ENCODE results near the gene CLCN7. TPM values are rescaled to one million over a fixed set of nuclear protein-coding genes. Genes with fewer than 3 reads are reported as not detected.

The CLCN7 gene
- total and polyA plus RNA-seq, 2 of the 13 experiments (the other 11 are each of a cell fraction or from before 2014, with no cell fraction given) = 24.6 to 25.1 TPM

DNA sequence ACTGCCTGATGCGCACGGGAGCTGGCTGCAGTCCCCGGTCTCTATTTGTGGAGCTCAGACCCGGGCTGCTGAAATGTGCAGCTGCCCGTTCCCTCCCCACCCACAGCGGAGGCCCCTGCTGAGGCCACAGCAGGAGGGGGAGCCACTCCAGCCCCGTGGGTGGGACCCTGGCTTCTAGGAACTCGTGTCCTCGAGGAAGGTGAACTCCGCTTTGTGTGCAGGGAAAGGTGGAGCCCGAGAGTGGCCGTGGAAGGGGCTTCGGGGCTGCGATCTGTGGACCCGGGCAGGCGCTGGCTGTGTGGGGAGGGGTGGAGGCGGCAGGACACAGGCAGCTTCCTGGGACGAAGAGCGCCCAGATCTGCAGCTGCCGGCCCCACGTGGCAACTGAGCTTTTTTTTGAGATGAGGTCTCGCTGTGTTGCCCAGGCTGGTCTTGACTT lies 33.4 kb downstream of the CLCN7 start (continued):
- TF ChIP-seq, protein P1, sequence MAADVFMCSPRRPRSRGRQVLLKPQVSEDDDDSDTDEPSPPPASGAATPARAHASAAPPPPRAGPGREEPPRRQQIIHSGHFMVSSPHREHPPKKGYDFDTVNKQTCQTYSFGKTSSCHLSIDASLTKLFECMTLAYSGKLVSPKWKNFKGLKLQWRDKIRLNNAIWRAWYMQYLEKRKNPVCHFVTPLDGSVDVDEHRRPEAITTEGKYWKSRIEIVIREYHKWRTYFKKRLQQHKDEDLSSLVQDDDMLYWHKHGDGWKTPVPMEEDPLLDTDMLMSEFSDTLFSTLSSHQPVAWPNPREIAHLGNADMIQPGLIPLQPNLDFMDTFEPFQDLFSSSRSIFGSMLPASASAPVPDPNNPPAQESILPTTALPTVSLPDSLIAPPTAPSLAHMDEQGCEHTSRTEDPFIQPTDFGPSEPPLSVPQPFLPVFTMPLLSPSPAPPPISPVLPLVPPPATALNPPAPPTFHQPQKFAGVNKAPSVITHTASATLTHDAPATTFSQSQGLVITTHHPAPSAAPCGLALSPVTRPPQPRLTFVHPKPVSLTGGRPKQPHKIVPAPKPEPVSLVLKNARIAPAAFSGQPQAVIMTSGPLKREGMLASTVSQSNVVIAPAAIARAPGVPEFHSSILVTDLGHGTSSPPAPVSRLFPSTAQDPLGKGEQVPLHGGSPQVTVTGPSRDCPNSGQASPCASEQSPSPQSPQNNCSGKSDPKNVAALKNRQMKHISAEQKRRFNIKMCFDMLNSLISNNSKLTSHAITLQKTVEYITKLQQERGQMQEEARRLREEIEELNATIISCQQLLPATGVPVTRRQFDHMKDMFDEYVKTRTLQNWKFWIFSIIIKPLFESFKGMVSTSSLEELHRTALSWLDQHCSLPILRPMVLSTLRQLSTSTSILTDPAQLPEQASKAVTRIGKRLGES (CRISPR knock-in tag; IDR thresholded peaks at IDR 0.05; ENCODE audit: borderline replicate concordance) = no peak
- no peak for TF ChIP-seq ZIK1 (CRISPR knock-in tag; IDR thresholded peaks at IDR 0.05; ENCODE audit: borderline replicate concordance, low read depth)
- no peak for TF ChIP-seq NR3C1 (CRISPR knock-in tag; IDR thresholded peaks at IDR 0.05)
- TF ChIP-seq ZFY (CRISPR knock-in tag; IDR thresholded peaks at IDR 0.05) = no peak
- TF ChIP-seq RXRA (CRISPR knock-in tag; IDR thresholded peaks at IDR 0.05) = 0 out of 2 replicates have a peak, but pooled peaks have one; percentile 13
- no peak for TF ChIP-seq BORCS8-MEF2B (CRISPR knock-in tag; IDR thresholded peaks at IDR 0.05)
- peak; percentile 34; the same call in 1 of the 2 replicates for TF ChIP-seq HNF4A (CRISPR knock-in tag; IDR thresholded peaks at IDR 0.05)
- TF ChIP-seq ZSCAN22 (CRISPR knock-in tag; IDR thresholded peaks at IDR 0.05) = no peak
- TF ChIP-seq ZNF790 (CRISPR knock-in tag; IDR thresholded peaks at IDR 0.05; ENCODE audit: borderline replicate concordance) = no peak
- TF ChIP-seq, protein P2, sequence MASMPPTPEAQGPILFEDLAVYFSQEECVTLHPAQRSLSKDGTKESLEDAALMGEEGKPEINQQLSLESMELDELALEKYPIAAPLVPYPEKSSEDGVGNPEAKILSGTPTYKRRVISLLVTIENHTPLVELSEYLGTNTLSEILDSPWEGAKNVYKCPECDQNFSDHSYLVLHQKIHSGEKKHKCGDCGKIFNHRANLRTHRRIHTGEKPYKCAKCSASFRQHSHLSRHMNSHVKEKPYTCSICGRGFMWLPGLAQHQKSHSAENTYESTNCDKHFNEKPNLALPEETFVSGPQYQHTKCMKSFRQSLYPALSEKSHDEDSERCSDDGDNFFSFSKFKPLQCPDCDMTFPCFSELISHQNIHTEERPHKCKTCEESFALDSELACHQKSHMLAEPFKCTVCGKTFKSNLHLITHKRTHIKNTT (CRISPR knock-in tag; IDR thresholded peaks at IDR 0.05) = no peak
- TF ChIP-seq GATAD2A (CRISPR knock-in tag; IDR thresholded peaks at IDR 0.05) = 0 out of 2 replicates have a peak, but pooled peaks have one; percentile 20
- TF ChIP-seq PHF8 (CRISPR knock-in tag; IDR thresholded peaks at IDR 0.05) = peak; percentile 33; the same call in 1 of the 2 replicates
- 0 out of 2 replicates have a peak, but pooled peaks have one; percentile 17 for TF ChIP-seq ERF (CRISPR knock-in tag; IDR thresholded peaks at IDR 0.05)
- TF ChIP-seq EEA1 (CRISPR knock-in tag; IDR thresholded peaks at IDR 0.05; ENCODE audit: borderline replicate concordance) = no peak
- 0 out of 2 replicates have a peak, but pooled peaks have one; percentile 10 for TF ChIP-seq ZNF768 (CRISPR knock-in tag; IDR thresholded peaks at IDR 0.05)
- TF ChIP-seq FOXK1 (CRISPR knock-in tag; IDR thresholded peaks at IDR 0.05; ENCODE audit: borderline replicate concordance, low read depth) = no peak
- peak; percentile 32; the same call in 1 of the 2 replicates for TF ChIP-seq DRAP1 (CRISPR knock-in tag; IDR thresholded peaks at IDR 0.05)
- no peak for TF ChIP-seq HNF1B (CRISPR knock-in tag; IDR thresholded peaks at IDR 0.05)
- TF ChIP-seq MED1 (CRISPR knock-in tag; IDR thresholded peaks at IDR 0.05) = no peak
- TF ChIP-seq DZIP1 (CRISPR knock-in tag; IDR thresholded peaks at IDR 0.05) = 0 out of 2 replicates have a peak, but pooled peaks have one; percentile 44
- TF ChIP-seq ZNF569 (CRISPR knock-in tag; IDR thresholded peaks at IDR 0.05; ENCODE audit: borderline replicate concordance) = no peak
- TF ChIP-seq ZNF766 (CRISPR knock-in tag; IDR thresholded peaks at IDR 0.05; ENCODE audit: borderline replicate concordance) = no peak
- no peak for TF ChIP-seq TP53 (CRISPR knock-in tag; conservative IDR thresholded peaks at IDR 0.05)
